Measurements from ENCODE around the gene NOVA2. TPM values are rescaled to one million over a fixed set of nuclear protein-coding genes. Genes with fewer than 3 reads are reported as not detected.
A peak's percentile ranks its signal among the peaks of the same experiment; 100 is the strongest.

Gene NOVA2
- total RNA-seq, 1 experiment from 2014 or later: 2.5 TPM

DNA sequence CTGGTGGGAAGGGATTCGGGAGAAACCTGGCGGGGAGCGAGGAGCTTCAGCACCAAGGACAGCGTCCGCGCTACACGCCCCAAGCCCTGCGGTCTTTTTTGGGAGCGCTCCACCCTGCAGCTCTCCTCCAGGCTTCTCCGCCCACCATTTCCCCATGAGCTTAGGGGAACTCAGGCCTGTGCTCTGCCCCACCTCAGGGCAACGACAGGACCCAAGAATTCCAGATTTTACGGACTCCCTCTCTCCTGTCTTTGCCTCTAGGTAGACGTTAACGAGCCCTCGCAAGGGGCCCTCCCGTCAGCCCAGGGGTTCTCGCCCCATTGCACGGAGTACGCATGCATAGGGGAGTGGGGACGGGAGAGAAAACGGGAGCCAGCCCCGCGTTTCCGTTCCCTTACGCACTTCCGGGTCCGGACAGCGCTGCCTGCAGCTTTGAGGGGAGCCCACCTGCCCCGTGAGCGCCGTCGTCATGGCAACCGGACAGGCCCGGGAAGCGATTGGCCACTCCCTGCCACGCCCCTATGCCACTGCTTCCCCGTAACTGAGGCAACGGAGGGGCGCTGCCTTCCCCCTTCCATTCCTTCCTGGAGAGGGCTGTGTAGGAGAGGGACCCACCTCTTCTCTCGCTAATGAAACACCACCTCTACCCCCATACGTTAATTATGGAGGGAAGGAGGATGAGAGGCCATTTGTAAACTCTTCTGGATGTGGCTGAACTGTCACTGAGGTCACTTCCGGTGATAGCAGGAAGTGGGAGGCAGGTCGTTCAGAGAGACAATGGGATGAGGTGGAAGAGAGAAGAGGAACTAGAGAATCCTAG is 20.8 kb downstream of the NOVA2 start:
- Histone ChIP-seq H2AFZ (ENCODE audit: low read depth, low read length, poor library complexity, severe bottlenecking) (no peak overlapping the region), H3K4me3 (replicated peaks in 1 of 2; ENCODE audit: low read depth in 1 of 2, low read length in 2 of 2) (no peak overlapping the region), H3K9me2 (ENCODE audit: insufficient read depth) (no peaks in the 10 kb centered on the region), H3K4me1 (ENCODE audit: control insufficient read depth in 1 of 2, insufficient read depth in 2 of 2, low read length in 2 of 2) (peaks cover 10 to 31% of the 10 kb centered on the region in 2 experiments; a peak in 3 of 4 replicates), H3K9ac (ENCODE audit: low read length) (no peak overlapping the region), H3K4me2 (ENCODE audit: low read length) (peak overlapping the region; percentile 6; the same call in 1 of the 2 replicates), H3K9me3 (ENCODE audit: control insufficient read depth in 1 of 2, insufficient read depth in 1 of 2, low read depth in 1 of 2, low read length in 2 of 2) (no peaks in the 10 kb centered on the region), H3K27me3 (ENCODE audit: insufficient read depth, low read length) (no peaks in the 10 kb centered on the region), H3K36me3 (ENCODE audit: control insufficient read depth in 1 of 2, insufficient read depth in 2 of 2, low read length in 2 of 2) (no peaks in the 10 kb centered on the region), H3K79me2 (ENCODE audit: insufficient read depth, low read length) (no peaks in the 10 kb centered on the region), H3K27ac (ENCODE audit: low read depth, low read length) (no peak overlapping the region), H4K20me1 (ENCODE audit: insufficient read depth) (no peaks in the 10 kb centered on the region)
- intact Hi-C loops (cut with micrococcal nuclease): no loop called here
- ChIA-PET RAD21 (ENCODE audit: low non-redundant PET in 1 of 2, low total read pairs in 2 of 2, uncharacterized antibody in 2 of 2, unreplicated experiment in 2 of 2) (no interaction called here), POLR2A (no interaction called here), CTCF (interaction anchor here (0.9 kb wide), 1 partner anchor 8 kb away, joined by 3 read pairs; no protein-coding TSS in a partner anchor)
- ATAC-seq (peak; percentile 63), DNase-seq (ENCODE audit: low read depth, low spot score) (no peak)
- no TSS peak for BruUV-seq (replicated peaks)
- TF ChIP-seq, protein P1, sequence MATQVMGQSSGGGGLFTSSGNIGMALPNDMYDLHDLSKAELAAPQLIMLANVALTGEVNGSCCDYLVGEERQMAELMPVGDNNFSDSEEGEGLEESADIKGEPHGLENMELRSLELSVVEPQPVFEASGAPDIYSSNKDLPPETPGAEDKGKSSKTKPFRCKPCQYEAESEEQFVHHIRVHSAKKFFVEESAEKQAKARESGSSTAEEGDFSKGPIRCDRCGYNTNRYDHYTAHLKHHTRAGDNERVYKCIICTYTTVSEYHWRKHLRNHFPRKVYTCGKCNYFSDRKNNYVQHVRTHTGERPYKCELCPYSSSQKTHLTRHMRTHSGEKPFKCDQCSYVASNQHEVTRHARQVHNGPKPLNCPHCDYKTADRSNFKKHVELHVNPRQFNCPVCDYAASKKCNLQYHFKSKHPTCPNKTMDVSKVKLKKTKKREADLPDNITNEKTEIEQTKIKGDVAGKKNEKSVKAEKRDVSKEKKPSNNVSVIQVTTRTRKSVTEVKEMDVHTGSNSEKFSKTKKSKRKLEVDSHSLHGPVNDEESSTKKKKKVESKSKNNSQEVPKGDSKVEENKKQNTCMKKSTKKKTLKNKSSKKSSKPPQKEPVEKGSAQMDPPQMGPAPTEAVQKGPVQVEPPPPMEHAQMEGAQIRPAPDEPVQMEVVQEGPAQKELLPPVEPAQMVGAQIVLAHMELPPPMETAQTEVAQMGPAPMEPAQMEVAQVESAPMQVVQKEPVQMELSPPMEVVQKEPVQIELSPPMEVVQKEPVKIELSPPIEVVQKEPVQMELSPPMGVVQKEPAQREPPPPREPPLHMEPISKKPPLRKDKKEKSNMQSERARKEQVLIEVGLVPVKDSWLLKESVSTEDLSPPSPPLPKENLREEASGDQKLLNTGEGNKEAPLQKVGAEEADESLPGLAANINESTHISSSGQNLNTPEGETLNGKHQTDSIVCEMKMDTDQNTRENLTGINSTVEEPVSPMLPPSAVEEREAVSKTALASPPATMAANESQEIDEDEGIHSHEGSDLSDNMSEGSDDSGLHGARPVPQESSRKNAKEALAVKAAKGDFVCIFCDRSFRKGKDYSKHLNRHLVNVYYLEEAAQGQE (IDR thresholded peaks at IDR 0.05; ENCODE audit: low read depth): peak; percentile 94
- TF ChIP-seq JUND (IDR thresholded peaks at IDR 0.05): no peak

GRCh38 chr19:45952341-45952685 is 21.4 kb downstream of the NOVA2 start:
- Histone ChIP-seq H3K36me3 (ENCODE audit: control insufficient read depth in 1 of 2, insufficient read depth in 2 of 2, low read length in 2 of 2) (no peaks in the 10 kb centered on the region), H3K27me3 (ENCODE audit: insufficient read depth, low read length) (no peaks in the 10 kb centered on the region), H3K9me2 (ENCODE audit: insufficient read depth) (no peaks in the 10 kb centered on the region), H4K20me1 (ENCODE audit: insufficient read depth) (no peaks in the 10 kb centered on the region), H2AFZ (ENCODE audit: low read depth, low read length, poor library complexity, severe bottlenecking) (no peak overlapping the region), H3K4me3 (replicated peaks in 1 of 2; ENCODE audit: low read depth in 1 of 2, low read length in 2 of 2) (no peak overlapping the region), H3K9me3 (ENCODE audit: control insufficient read depth in 1 of 2, insufficient read depth in 1 of 2, low read depth in 1 of 2, low read length in 2 of 2) (no peaks in the 10 kb centered on the region), H3K4me1 (ENCODE audit: control insufficient read depth in 1 of 2, insufficient read depth in 2 of 2, low read length in 2 of 2) (peaks cover 10 to 34% of the 10 kb centered on the region in 2 experiments; a peak in 3 of 4 replicates), H3K9ac (ENCODE audit: low read length) (no peak overlapping the region), H3K4me2 (ENCODE audit: low read length) (no peak overlapping the region), H3K79me2 (ENCODE audit: insufficient read depth, low read length) (no peaks in the 10 kb centered on the region), H3K27ac (ENCODE audit: low read depth, low read length) (no peak overlapping the region)
- ATAC-seq (no peak), DNase-seq (ENCODE audit: low read depth, low spot score) (no peak)
- ChIA-PET RAD21 (ENCODE audit: low non-redundant PET in 1 of 2, low total read pairs in 2 of 2, uncharacterized antibody in 2 of 2, unreplicated experiment in 2 of 2) (no interaction called here), CTCF (interaction anchor here (0.9 kb wide), 1 partner anchor 8 kb away, joined by 3 read pairs; no protein-coding TSS in a partner anchor), POLR2A (no interaction called here)
- intact Hi-C loops (cut with micrococcal nuclease): no loop called here
- no TSS peak for BruUV-seq (replicated peaks)
- TF ChIP-seq, protein P1 (IDR thresholded peaks at IDR 0.05; ENCODE audit: low read depth): no peak
- TF ChIP-seq ZBTB33 (IDR thresholded peaks at IDR 0.05; ENCODE audit: extremely low read depth, insufficient replicate concordance, low read length) (no peak), YY1 (IDR thresholded peaks at IDR 0.05; ENCODE audit: extremely low read depth, insufficient replicate concordance, low read depth, low read length) (no peak), EZH2 (IDR thresholded peaks at IDR 0.05) (no peak)
- TF ChIP-seq, protein P2, sequence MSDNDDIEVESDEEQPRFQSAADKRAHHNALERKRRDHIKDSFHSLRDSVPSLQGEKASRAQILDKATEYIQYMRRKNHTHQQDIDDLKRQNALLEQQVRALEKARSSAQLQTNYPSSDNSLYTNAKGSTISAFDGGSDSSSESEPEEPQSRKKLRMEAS (IDR thresholded peaks at IDR 0.05): no peak
